Thyroid gland (tissue), 4 donors: Measurements from ENCODE around the gene TMEM151B. TPM values are rescaled to one million over a fixed set of nuclear protein-coding genes. Genes with fewer than 3 reads are reported as not detected.

Experiments
- DNase-seq, 2 donors: peaks; one replicate each; pipeline ENCODE4 v3.0.0-alpha.2; 2019
- H3K27ac ChIP-seq, 3 donors: fragments of 200-600 bp; sonication (generic); 1 replicate in 2 of 3; 2 replicates in 1 of 3; pipeline ENCODE4 v1.5.1; 2016 to 2019; ENCODE audit warnings: mild to moderate bottlenecking in 1 of 3, moderate library complexity in 1 of 3
- H3K27me3 ChIP-seq: fragments of 200-600 bp; sonication (generic); one replicate; pipeline ENCODE4 v1.5.1; 2019
- H3K36me3 ChIP-seq, 2 donors: fragments of 200-600 bp; sonication (generic); one replicate each; pipeline ENCODE4 v1.5.1; 2016 to 2019
- H3K4me1 ChIP-seq, 2 donors: fragments of 200-600 bp; sonication (generic); one replicate each; pipeline ENCODE4 v1.5.1; 2017 to 2019
- H3K4me3 ChIP-seq, 3 donors: fragments of 200-600 bp; sonication (generic); replicated peaks in 1 of 3; 1 replicate in 2 of 3; 2 replicates in 1 of 3; pipeline ENCODE4 v1.5.1; 2016; ENCODE audit warnings: mild to moderate bottlenecking in 1 of 3
- H3K9me3 ChIP-seq: fragments of 200-600 bp; sonication (generic); one replicate; pipeline ENCODE4 v1.5.1; 2017
- CTCF ChIP-seq, 6 experiments: fragments of 200-600 bp in 3 of 6; fragments of 450-650 bp in 3 of 6; sonication (generic) in 3 of 6; IDR thresholded peaks; one replicate each; pipeline ENCODE4 v1.5.1; 2016 to 2019; ENCODE audit warnings: antibody characterized with exemption in 6 of 6, mild to moderate bottlenecking in 2 of 6, inconsistent platforms in 1 of 6, moderate library complexity in 1 of 6
- POLR2A ChIP-seq, 2 donors: fragments of 450-650 bp; IDR thresholded peaks; one replicate each; pipeline ENCODE4 v1.6.1; 2017; ENCODE audit warnings: antibody characterized with exemption in 2 of 2, mild to moderate bottlenecking in 2 of 2, moderate library complexity in 1 of 2
- WGBS, 2 donors: methylation state at CpG; one replicate each; pipeline ENCODE4 v1.1.5; 2017; 5-methylcytosine and 5-hydroxymethylcytosine counted together
- intact Hi-C: fragments of 100-400 bp; cut with DNase I; formaldehyde crosslinking; loops from one replicate; pipeline ENCODE4 v1.15.1; 2023
- total RNA-seq, 4 donors: library from RNA; depleted of rRNA; stranded (reverse); fragments of >200 nt; gene quantifications; one replicate each; pipeline ENCODE4 v1.2.3, GENCODE V29; 2016

TMEM151B gene
- total RNA-seq, 4 donors from 2014 or later, result not detected

GRCh38 chr6:44255871-44256774 lies 14.1 kb upstream of the TMEM151B start:
- 26 to 39% methylated on average over 12 to 15 of the region's 15 CpGs for WGBS, 2 donors
- no peaks in the 10 kb centered on the region for H3K9me3 ChIP-seq
- H3K4me3 ChIP-seq, result peak overlapping the region; percentile 43 to 95 (median 92)
- H3K36me3 ChIP-seq, result peaks cover 40 to 47% of the 10 kb centered on the region in 2 donors
- H3K27me3 ChIP-seq, result no peaks in the 10 kb centered on the region
- peak overlapping the region in 2 of 3 donors; percentile 94 to 97 for H3K27ac ChIP-seq
- peak; percentile 13 to 27 for DNase-seq
- intact Hi-C loops, result loop anchor here (5.0 kb wide), 1 partner anchor 84 kb away; no protein-coding TSS in a partner anchor
- peaks cover 5 to 14% of the 10 kb centered on the region in 2 donors for H3K4me1 ChIP-seq
- TF ChIP-seq CTCF (IDR thresholded peaks at IDR 0.05), result no peak
- no peak for TF ChIP-seq POLR2A (IDR thresholded peaks at IDR 0.05)

- no peak for DNase-seq
- no peaks in the 10 kb centered on the region for H3K27me3 ChIP-seq
- TF ChIP-seq CTCF (IDR thresholded peaks at IDR 0.05) (no peak), POLR2A (IDR thresholded peaks at IDR 0.05) (no peak)
- peak overlapping the region; percentile 43 to 95 (median 92) for H3K4me3 ChIP-seq
- intact Hi-C loops, result loop anchor here (5.0 kb wide), 1 partner anchor 84 kb away; no protein-coding TSS in a partner anchor
- H3K9me3 ChIP-seq, result no peaks in the 10 kb centered on the region
- H3K27ac ChIP-seq, result peak overlapping the region in 2 of 3 donors; percentile 94 to 97
- WGBS, 2 donors, result 1 to 4% methylated on average over 10 to 12 of the region's 12 CpGs
- peaks cover 5 to 14% of the 10 kb centered on the region in 2 donors for H3K4me1 ChIP-seq
- H3K36me3 ChIP-seq, result peaks cover 34 to 41% of the 10 kb centered on the region in 2 donors
Measured at GRCh38 chr6:44256775-44257024, 13.6 kb upstream of the TMEM151B start.

GRCh38 chr6:44257025-44257752 lies 13.1 kb upstream of the TMEM151B start, which contains the start of gene SLC35B2:
TSS of gene SLC35B2 (minus strand) at chr6:44257528. CDS start at chr6:44257410, 118 bp downstream.
- WGBS, 2 donors, result 0 to 6% methylated on average over 3 to 9 of the region's 80 CpGs
- H3K27ac ChIP-seq, result peak within 1 kb of the TSS; percentile 81 to 97 (median 94)
- TF ChIP-seq POLR2A (IDR thresholded peaks at IDR 0.05), result peak in 1 of 2 donors; percentile 66
- TF ChIP-seq CTCF (IDR thresholded peaks at IDR 0.05), result peak in 4 of 6 experiments; percentile 56 to 98 (median 83)
- intact Hi-C loops, result loop anchor here (5.0 kb wide), 1 partner anchor 85 kb away; no protein-coding TSS in a partner anchor
- no peaks in the 10 kb centered on the region for H3K27me3 ChIP-seq
- peaks cover 5 to 15% of the 10 kb centered on the region in 2 donors for H3K4me1 ChIP-seq
- no peaks in the 10 kb centered on the region for H3K9me3 ChIP-seq
- H3K36me3 ChIP-seq, result peaks cover 29 to 36% of the 10 kb centered on the region in 2 donors
- DNase-seq, result peak; percentile 70 to 81
- H3K4me3 ChIP-seq, result peak within 1 kb of the TSS; percentile 43 to 95 (median 92)

- no peaks in the 10 kb centered on the region for H3K9me3 ChIP-seq
- no peak for DNase-seq
- intact Hi-C loops, result loop anchor here (5.0 kb wide), 1 partner anchor 86 kb away; no protein-coding TSS in a partner anchor
- H3K4me3 ChIP-seq, result peak overlapping the region in 1 of 3 donors; percentile 92
- peaks cover 10 to 22% of the 10 kb centered on the region in 2 donors for H3K4me1 ChIP-seq
- no peaks in the 10 kb centered on the region for H3K27me3 ChIP-seq
- peaks cover 23 to 30% of the 10 kb centered on the region in 2 donors for H3K36me3 ChIP-seq
- TF ChIP-seq POLR2A (IDR thresholded peaks at IDR 0.05) (no peak), CTCF (IDR thresholded peaks at IDR 0.05) (peak in 1 of 6 experiments; percentile 38)
- 27 to 30% methylated on average over 15 of the region's 15 CpGs for WGBS, 2 donors
- H3K27ac ChIP-seq, result peak overlapping the region in 2 of 3 donors; percentile 94 to 97
Measured at GRCh38 chr6:44257753-44258324, 12.4 kb upstream of the TMEM151B start.
